ENCODE measurements around the gene CLEC11A.

The CLEC11A gene

DNA sequence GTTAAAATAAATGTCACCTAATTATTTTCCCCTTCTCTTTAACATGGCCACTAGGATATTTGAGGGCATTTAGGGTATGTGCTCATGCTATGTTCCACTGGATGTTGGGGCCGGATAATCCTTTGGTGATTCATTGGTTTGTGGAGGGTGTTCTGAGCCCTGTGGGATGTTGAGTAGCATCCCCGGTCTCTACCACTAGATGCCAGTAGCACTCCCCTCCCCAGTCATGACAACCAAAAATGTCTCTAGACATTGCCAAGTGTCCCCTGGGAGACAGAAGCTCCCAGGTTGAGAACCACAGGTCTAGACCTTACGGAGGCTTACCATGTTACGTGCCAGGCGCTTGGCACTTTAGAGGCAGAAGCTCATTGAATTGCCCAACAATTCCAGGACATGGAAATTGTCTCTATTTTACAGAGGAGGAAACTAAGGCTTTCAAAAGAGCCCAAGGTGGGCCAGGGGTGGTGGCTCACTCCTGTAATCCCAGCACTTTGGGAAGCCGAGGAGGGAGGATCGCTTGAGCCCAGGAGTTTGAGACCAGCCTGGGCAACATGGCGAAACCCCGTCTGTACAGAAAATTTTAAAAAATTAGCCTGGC lies 17.6 kb upstream of the CLEC11A start:
- DNase-seq (ENCODE audit: low spot score): peak; percentile 73

DNA sequence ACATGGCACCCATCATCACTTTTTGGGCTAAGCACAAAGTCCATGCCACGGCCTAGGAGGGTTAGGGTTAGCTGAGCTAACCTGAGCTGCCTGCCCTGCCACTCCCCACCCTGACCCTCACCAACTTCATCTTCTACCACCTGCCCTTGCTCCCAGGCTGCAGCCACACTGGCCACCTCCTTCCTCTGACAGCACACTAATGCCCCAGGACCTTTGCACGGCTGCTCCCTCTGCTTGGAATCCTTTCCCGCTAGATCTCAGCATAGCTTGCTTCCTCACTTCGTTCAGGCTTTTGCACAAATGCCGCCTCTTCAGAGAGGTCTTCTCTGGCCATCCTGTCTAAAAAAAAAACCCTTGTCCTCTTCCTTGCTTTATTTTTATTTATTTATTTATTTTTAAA lies 16.8 kb upstream of the CLEC11A start:
- DNase-seq (ENCODE audit: low spot score): no peak

DNA sequence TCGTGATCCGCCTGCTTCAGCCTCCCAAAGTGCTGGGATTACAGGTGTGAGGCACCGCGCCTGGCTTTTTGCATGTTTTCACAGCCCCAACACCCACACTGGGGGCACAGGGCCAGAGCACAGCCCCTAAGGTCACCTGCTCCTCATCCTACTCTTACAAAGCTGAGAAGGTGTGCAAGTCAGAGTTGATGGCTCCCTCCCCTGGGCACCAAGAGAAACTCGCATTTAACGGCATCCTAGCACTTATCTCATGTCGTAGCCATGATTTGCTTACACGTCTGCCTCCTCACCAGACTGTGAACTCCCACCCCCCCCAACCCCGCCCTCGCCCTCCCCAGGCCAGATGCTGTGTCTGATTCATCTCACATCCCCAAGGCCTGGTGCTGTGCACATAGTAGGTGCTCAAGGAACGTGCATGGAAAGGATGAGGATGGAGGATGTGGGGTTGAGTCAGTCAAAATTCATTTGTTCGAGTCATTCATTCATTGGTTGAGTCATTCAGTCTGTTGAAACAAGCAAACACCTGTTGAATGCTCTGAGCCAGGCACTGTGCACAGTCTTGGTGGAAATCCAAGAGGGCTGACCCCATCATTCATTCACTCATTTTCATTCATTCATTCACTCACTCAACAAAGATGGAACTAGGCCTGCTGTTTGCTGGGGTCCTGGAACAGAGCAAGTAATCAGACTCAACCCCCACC lies 14.8 kb upstream of the CLEC11A start:
- DNase-seq (ENCODE audit: low spot score): no peak

DNA sequence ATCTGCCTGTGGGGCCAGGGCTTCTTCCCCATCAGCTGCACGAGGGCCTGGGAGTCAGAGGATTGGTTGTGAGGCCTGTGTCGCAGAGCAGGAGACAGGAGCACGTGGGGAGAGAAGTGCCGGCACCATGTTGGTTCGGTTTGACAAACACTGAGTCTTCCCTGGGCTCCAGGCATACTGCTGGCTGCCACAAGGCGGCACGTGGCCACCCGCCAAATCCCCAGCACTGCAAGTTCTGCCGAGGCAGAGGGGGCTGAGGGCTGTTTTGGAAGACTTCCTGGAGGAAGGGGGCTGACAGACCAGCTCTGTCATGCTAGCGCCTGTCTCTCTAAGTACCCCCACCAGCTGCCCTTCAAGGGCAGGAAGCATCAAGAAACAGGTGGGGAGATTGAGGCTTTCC lies 13.1 kb upstream of the CLEC11A start:
- DNase-seq (ENCODE audit: low spot score): no peak

DNA sequence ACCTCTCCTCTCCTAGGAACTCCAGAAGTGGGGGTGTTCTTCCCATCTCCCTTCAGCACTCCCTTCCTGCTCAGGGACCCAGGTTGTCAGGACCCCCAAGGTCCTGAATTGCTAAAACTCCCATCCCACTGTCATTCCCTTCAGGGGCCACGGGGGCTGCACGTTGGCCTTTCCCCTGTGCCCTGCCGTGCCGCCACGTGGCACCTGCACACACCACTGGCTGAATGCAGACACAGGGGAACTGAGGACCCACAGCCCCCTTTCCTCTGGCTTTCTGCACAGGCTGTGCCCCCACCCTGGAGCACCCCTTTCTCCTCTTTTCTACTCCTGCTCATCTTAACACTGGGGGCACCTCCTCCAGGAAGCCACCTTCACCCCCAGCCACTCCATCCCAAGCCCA lies 12.6 kb upstream of the CLEC11A start:
- DNase-seq (ENCODE audit: low spot score): no peak

DNA sequence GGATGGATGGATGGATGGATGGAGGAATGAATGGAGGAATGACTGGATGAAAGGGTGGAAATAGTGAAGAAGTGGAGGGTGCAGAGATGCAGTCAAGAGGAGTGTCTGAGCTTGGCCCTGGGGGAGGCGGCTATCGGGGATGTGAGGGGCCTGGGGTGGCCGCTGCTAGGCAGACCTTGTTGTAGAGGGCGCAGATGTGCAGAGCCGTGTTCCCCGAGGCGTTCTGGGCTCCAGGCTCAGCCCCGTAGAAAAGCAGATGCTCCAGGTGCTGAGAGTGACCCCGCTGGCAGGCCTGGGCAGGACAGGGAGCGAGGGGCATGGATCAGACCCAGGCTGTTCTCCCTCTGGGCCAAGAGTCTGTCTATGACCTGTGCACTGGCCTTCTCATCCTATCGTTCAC lies 12.0 kb upstream of the CLEC11A start:
- no peak for DNase-seq (ENCODE audit: low spot score)

DNA sequence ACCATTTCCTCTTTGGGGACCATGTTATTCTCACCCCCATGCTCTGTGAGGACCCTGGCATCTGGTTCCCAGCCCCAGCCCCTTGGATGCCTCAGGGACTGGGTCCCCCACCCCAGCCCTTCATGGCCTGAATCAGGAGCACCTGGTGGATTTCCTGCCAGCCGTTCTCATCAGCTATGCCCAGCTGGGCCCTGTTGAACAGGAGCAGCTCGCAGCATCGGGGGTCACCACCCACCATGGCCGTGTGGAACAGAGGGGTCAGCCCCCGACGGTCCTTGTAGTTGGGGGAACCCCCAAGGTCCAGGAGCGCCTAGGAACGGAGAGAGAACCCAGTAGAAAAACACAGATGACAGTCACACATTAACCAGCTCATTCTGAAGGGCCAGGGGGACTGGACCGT lies 11.4 kb upstream of the CLEC11A start:
- DNase-seq (ENCODE audit: low spot score): no peak

DNA sequence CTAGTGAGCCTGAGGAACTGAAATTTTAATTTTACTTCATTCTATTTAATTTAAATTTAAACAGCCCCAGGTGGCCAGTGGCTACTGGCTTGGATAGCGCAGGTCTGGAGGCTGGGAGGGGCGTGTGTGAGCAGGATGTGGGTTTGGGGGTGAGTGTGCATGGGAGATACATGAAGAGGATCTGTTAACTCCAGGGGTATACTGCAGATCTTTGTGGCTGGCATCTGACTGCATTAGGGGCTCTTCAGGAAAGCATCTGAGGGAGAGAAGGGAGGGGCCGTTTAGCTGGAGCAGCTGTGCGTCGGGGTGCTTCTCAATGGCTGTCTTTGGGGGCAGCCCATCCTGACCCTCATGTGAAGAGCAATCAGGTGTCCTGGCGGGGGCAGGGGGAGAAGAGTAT lies 10.3 kb upstream of the CLEC11A start:
- no peak for DNase-seq (ENCODE audit: low spot score)

DNA sequence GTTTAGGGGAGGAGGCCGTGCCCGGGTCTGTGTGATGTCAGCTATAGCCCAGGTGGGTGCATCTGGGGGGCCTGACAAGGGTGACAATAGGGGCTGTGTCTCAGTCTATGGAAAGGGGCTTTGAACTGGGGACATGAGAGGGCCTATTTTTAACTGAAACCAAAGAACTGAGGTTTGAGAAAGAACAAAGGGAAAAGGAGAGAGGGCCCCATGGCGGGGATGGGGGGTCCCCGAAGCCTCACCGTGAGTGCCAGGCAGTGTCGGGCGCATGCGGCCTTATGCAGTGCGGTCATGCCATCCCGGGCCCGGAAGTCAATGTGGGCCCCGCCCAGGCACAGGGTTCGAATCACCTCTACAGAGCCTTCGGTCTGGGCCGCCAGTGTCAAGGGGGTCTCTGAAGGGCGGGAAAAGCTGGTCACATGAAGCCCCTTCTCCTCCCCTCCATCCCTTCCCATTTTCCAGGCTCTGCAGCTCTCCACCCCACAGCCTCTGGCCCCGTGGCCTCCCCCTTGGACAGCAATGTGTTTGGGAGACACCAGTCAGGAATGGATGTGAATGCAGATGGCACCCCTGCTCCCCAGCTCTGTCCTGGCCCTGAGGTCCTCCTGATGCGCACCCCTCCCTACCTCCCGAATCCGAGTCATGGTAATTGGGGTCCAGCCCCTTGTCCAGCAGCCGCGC lies 9.5 kb upstream of the CLEC11A start:
- DNase-seq (ENCODE audit: low spot score): no peak

DNA sequence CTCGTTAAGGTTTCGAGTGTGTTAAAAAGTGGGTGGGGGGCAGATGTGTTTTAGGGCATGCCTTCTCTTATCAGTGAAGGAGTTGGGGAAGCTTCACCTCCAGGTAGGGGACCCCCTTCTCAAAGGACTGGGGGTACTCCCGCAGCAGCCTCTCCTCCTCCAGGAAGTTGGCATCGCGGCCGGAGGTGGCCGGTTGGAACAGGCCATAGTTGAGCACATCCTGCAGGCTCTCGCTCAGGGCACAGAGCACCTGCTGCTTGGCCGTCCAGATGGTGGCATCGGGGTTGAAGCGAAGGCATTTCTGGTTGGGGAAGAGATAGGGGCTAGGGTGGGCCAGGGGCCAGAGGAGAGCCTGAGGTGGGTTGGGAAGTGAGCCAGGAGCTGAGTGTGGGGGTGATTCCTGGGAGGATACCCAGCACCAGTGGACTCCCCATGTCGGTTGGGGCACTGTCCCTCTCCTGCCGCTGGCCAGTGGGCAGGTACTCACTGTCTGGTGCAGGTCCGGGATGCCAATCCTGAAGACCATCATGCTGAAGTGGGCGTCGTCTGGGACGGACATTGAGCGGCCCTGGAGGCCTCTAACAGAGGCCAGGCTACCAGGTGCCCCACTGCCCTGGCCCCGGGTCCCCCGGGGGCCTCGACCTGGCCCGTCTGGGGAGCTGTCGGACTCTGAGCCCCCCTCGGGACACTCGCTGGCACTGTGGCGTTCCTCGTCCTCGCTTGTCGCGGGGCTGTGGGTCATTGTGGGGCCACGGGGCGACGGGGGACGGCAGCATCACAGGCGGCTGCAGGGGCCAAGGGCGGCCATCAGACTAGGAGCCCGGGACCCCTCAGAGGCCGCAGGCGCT lies 6.8 kb upstream of the CLEC11A start:
- no peak for DNase-seq (ENCODE audit: low spot score)

DNA sequence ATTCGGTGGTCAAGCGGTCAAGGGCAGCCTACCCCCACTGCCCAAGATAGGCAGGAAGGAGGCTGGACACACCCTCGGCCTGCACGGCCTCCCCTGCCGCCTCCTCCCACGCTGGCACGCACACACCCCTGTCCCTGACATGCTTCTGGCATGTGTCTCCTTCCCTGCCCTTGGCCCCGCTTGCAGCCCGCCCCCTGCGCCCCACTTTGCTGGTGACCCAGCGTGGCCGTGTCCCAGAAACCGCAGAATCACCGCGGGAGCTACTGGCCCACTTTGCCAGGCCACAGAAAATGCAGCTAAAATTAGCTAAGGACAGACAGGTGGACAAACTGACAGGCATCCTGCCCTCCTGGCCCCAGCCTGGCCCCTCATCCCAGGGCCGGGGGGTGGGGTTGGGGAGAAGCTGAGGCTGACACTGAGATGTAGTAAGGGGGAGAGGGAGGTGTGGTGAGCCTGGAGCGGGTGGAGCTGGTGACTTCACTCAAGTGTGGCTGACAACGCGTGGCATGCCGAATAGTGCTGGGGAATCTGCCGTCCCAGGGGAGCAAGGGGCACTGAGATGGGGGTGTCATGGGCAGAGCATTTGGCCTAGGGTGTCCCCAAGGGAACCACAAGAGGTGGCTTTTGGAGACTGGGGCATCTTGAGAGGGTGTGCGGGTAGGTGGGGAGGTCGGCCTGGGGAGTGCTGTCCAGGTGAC lies 6.0 kb upstream of the CLEC11A start:
- no peak for DNase-seq (ENCODE audit: low spot score)

DNA sequence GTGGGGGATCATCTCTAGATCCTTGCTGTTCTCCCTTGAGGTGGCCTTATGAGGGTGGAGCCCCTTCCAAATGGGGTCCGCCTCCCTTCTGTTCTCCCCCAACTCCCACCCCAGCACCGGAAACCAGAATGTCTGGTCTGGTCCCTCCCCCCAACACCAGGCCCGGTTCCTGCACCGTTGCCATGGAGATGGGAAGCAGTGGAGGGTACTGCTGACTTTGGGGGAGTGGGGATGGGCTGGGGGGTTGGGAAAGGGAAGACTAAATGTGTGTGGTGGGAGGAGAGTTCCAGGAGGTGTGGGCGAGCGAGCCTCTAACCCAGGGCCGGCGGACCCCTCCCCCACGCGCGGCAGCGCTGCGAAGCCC lies 5.3 kb upstream of the CLEC11A start:
- DNase-seq (ENCODE audit: low spot score): no peak

DNA sequence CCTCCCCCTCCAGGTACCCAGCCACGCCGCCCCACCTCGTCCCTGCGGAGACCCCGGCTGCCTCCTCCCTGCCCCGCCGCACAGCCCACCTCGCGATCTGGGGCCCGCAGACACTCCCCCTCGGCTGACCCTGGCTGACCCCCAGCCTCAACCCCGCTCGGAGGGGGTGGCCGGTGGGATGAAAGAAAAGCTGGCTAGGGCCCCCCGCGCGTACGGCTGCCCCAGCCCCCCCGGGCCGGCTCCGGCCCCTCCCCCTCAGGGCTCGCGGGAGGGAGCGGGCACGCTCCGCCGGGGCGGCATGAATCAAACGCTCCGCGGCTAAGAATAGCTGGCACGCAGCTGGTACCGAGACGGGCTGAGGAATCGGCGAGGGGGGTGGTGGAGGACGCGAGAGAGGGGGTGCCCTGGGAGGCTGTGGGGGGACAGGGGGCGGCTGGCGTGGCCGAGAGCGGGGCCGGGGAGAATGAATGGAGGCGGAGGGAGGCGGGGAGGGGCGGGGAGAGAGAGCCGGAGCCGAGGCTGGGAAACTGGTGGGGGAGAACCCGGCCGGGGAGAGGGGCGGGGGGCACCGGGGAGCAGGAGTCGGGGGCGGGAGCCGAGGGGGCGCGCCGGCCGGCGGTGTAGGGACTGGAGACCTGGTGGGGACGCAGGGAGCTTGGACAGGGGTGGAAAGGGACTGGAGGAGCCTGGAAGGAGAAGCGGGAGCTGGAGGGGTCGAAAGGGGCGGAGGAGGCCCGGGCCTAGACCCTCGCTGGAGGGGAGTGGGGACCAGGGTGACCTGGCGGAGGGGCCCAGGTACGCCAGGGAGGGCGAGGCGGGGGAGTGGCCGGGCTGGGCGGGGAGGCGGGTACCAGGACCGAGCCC lies 4.7 kb upstream of the CLEC11A start:
- DNase-seq (ENCODE audit: low spot score): no peak

DNA sequence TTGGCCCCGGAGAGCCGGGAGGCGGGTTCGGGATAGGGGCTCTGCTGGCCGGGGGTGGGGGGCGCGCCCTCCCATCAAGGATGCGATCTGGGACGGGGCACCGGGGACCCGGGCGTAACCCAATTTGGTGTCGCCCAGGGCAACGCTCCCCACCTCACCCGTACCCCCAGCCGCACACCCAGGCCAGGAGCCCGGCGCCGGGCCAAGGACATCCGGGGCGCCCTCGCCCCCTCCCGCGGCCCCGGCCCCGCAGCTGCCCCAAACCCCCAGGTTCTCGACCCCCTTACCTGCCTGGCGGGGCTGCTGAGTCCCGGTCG lies 4.1 kb upstream of the CLEC11A start:
- no peak for DNase-seq (ENCODE audit: low spot score)

DNA sequence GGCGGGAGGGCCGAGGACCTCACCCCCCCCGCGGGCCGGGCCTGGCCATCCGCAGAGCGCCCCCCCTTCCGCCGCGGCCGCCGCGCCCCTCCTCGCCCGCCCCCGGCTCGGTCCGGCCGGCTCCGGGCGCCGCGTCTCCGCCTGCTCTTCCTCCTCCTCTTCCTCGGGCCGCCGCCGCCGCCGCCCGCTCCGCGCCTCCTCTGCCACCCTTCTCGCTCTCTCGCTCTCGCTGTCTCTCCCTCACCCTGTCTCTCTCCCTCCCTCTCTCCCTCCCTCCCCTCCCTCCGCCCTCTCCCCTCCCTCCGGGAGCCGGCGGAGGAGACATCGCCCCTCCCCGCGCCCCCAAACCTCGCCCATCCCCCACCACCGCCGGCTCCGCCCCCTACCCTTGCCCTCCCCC lies 3.6 kb upstream of the CLEC11A start, which contains the start of gene SHANK1:
Gene SHANK1 (minus strand): TSS at position 237 of the 400 bp plus-strand sequence. CDS start 2,883 bp downstream, outside the sequence.
- no peak for DNase-seq (ENCODE audit: low spot score)

DNA sequence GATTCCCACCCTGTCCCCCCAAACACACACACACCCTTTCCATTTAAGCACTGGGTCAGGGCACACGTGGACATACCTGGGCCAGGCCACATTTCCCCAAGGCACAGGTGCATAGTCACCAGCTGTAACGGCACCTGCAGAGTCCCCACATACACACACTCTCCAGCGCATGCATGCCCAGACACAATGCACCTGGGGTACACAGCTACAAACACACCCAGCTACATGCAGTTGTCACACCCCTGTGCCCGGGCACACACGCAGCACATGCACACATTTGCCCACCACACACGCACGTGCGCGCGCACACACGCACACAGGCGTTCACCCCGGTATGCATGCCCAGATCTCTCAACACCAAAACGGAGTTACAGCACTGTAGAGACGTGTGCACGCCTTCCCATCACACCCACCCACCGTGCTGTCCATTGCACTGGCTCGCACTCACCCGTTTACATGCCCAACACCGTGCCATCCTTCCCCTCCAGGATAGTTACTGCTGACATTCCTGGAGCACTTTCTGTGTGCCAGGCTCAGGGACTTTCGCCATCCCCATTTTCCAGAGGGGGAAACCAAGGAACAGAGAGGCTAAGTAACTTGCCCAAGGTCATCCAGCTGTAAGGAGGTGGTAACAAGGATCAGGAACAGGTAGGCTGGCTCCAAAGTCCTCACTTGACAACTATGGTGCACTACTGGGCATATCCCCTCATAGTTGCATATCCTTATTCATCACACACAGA lies 2.8 kb upstream of the CLEC11A start:
- no peak for DNase-seq (ENCODE audit: low spot score)

DNA sequence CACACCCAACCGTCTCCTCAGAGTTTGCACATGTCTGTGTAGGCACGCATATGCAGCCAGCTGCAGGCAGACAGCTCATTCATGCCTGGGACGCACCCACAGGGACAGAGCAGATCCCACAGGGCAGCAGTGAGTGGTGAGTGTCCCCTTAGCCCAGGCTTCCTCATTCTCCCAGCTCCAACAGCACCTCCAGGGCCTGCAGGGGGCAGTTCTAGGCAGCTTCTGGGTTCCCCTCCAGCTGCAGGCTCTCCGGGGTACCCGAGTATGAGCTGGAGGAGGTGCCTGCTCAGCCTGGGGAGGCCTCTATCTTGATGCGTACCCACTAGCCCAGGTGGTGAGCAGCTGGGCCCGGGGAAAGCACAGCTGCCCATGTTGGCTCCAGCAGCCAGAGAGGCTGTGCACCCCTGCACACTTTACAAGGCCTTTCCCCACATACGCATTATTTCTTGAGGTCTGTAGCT lies 2.2 kb upstream of the CLEC11A start:
- DNase-seq (ENCODE audit: low spot score): no peak

DNA sequence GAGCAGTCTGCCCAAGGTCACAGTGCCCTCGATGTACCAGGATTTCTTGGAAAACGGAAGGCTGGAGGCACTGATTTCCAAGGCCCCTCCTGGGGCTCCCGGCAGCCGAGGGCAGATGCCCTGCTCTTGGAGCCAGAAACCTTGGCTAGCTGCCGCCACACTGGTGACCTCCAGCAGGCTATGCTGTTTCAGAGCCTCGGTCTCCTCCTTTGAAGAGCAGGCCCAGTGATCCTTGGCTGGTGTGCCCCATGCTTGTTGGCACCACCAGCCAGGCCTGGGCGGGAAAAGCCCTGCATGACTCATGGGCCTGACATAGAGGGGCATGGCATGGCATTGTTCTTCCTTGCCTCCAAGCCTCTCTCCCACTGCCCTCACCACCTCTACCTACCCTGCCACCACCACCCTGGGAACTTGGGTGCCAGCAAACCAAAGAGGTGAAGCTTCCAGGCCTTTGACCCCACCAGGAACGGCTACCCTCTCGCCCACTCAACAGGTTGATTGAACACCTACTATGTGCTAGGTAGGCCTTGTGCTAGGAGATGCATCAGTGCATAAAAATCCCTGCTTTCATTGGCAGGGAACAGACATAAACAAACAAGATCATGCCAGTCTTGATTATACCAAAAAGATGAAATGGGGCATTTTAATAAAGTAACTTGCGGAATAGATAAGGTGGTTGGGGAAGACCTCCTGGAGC lies 1.6 kb upstream of the CLEC11A start:
- no peak for DNase-seq (ENCODE audit: low spot score)

DNA sequence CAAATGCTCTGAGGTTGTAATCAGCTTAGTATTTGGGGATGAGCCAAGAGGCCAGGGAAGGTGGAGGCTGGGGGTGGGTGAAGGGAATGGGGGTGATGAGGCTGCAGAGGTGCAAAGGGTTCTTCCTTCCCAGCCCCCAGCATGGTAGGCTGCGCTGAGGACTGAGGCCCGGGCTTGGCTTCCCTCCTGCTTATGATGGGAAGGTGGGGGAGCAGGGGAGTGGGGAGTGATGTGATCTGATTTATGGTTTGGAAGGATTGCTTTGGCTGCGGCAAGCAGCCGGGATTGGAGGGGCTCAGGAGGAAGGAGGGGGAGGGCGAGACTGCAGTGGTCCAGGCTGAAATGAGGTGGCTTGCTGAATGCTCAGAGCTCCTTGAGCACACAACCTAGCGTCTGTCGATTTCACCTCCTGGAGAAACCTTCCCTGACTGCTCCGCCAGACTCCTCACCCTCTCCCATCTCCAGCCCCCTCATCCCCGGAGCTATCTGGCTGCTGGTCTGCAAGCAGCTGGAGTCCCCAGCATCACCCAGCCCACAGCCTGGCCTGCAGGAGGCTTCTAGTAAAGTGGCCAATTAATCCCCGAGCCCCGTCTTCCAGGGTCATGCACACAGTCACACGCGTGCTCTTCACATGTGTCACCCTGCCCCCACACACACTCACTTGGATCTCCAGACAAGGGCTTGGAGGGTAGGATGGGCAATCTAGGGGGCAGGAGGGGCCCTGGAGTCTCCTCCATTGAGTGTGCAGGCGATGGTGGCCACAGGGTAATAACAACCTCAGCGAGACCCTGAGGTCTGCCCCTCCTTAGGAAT lies 757 bp upstream of the CLEC11A start:
- no peak for DNase-seq (ENCODE audit: low spot score)
